Lower leg skin (tissue), 4 donors: Measurements from ENCODE around the gene DYNC1LI2. TPM values are rescaled to one million over a fixed set of nuclear protein-coding genes. Genes with fewer than 3 reads are reported as not detected.
"Not testable (repeated sequence)": the region's sequence is repeated elsewhere in the genome, so short reads cannot be mapped to it uniquely, and the experiment has no call there.

Experiments
- DNase-seq, 2 donors: peaks; one replicate each; pipeline ENCODE4 v3.0.0-alpha.2; 2019; ENCODE audit warnings: low spot score in 2 of 2
- H3K4me3 ChIP-seq: fragments of 200-600 bp; sonication (generic); 2 replicates; pipeline ENCODE4 v1.5.1; 2017; ENCODE audit warnings: mild to moderate bottlenecking, low read depth; ENCODE audit not compliant: poor library complexity, severe bottlenecking
- POLR2A ChIP-seq, 2 donors: fragments of 450-650 bp; IDR thresholded peaks; one replicate each; pipeline ENCODE4 v1.6.1; 2016 to 2017; ENCODE audit warnings: antibody characterized with exemption in 2 of 2, mild to moderate bottlenecking in 1 of 2, moderate library complexity in 1 of 2
- WGBS, 2 donors: methylation state at CpG; one replicate each; pipeline ENCODE4 v1.1.5; 2018; 5-methylcytosine and 5-hydroxymethylcytosine counted together
- intact Hi-C: fragments of 100-400 bp; cut with DNase I; formaldehyde crosslinking; loops from one replicate; pipeline ENCODE4 v1.15.0; 2023; ENCODE audit warnings: low total_unique reads
- total RNA-seq, 4 donors: library from RNA; depleted of rRNA; stranded (reverse); fragments of >200 nt; gene quantifications; one replicate each; pipeline ENCODE4 v1.1.0, GENCODE V29; 2016
- TF ChIP-seq, protein P1 (sequence below), 3 donors: fragments of 450-650 bp; IDR thresholded peaks; one replicate each; pipeline ENCODE4 v1.5.1; 2016; ENCODE audit warnings: antibody characterized with exemption in 3 of 3, mild to moderate bottlenecking in 3 of 3, moderate library complexity in 2 of 3

Gene DYNC1LI2
- total RNA-seq, 4 donors from 2014 or later = 59.3 to 194 (median 111) TPM

DNA sequence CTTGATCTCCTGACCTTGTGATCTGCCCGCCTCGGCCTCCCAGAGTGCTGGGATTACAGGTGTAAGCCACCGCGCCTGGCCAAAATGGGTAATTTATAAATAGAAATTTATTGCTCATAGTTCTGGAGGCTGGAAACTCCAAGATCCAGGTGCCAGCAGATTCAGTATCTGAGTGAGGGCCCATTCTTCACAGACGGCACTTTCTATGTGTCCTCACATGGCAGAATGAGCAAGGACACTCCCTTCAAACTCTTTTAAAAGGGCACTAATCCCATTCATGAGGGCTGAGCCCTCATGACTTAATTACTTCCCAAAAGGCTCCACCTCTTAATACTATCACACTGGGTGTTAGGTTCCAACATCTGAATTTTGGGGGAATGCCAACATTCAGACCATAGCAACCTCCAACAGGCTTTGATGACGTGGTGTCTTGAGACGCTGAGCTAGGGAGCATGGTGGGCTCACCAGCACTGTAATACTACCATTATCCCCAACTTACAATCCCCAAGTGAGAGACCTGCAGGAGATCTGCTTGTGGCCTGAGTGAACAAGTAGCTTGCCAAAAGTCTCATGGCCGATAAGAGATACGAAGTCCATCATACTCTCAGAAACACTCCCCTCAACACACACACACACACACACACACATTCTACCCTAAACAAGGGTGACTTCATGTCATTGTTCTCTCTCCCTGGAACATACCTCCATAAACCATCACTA, 63.3 kb downstream of the DYNC1LI2 start:
- no peak overlapping the region for H3K4me3 ChIP-seq
- intact Hi-C loops = no loop called here
- TF ChIP-seq, protein P1, sequence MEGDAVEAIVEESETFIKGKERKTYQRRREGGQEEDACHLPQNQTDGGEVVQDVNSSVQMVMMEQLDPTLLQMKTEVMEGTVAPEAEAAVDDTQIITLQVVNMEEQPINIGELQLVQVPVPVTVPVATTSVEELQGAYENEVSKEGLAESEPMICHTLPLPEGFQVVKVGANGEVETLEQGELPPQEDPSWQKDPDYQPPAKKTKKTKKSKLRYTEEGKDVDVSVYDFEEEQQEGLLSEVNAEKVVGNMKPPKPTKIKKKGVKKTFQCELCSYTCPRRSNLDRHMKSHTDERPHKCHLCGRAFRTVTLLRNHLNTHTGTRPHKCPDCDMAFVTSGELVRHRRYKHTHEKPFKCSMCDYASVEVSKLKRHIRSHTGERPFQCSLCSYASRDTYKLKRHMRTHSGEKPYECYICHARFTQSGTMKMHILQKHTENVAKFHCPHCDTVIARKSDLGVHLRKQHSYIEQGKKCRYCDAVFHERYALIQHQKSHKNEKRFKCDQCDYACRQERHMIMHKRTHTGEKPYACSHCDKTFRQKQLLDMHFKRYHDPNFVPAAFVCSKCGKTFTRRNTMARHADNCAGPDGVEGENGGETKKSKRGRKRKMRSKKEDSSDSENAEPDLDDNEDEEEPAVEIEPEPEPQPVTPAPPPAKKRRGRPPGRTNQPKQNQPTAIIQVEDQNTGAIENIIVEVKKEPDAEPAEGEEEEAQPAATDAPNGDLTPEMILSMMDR (IDR thresholded peaks at IDR 0.05) = no peak
- no peak for TF ChIP-seq POLR2A (IDR thresholded peaks at IDR 0.05)
- WGBS, 2 donors = 95 to 98% methylated on average over 9 of the region's 9 CpGs
- peak in 1 of 2 donors; percentile 37 for DNase-seq

DNA sequence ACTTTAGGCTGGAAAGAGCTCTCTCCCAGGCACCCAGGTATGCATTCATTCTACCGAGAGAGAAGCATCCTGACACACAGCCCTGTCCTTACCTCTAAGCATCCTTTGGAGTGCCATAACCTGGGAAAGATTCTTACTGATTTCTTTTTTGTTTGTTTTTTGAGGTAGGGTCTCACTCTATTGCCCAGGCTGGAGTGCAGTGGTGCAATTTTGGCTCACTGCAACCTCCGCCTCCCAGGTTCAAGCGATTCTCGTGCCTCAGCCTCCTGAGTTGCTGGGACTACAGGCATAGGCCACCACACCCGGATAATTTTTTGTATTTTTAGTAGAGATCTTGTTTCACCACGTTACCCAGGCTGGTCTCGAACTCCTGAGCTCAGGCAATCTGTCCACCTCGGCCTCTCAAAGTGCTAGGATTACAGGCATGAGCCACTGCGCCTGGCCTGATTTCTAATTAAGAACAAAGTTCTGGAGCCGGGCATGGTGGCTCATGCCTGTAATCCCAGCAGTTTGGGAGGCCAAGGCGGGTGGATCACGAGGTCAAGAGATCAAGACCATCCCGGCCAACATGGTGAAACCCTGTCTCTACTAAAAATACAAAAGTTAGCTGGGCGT, 65.8 kb downstream of the DYNC1LI2 start:
- DNase-seq = peak in 1 of 2 donors; percentile 61
- H3K4me3 ChIP-seq, intact Hi-C loops: not testable (repeated sequence)
- 95 to 97% methylated on average over 14 of the region's 14 CpGs for WGBS, 2 donors

DNA sequence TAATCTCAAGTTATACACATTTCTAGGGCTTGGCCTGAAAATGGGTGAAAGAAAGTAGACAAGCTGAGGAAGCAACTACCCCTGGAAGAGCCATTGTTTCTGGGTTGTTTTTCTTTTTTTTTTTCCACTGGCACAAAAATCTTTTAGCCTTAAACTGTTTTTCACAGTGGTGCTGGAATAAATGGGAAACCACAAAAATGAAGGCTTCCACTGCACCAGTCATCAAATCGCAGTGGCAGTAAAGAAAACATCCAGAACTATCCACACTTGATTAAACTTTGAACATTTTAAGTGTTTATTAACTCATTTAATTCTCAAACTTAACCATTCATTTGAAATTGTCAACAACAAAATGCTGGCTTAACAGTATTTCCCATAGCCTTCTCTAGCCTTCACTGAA, 69.1 kb downstream of the DYNC1LI2 start:
- no peak for TF ChIP-seq POLR2A (IDR thresholded peaks at IDR 0.05)
- TF ChIP-seq, protein P1 (IDR thresholded peaks at IDR 0.05) = no peak
- intact Hi-C loops = no loop called here
- no peak overlapping the region for H3K4me3 ChIP-seq
- 69 to 72% methylated on average over 1 of the region's 1 CpG for WGBS, 2 donors
- no peak for DNase-seq

DNA sequence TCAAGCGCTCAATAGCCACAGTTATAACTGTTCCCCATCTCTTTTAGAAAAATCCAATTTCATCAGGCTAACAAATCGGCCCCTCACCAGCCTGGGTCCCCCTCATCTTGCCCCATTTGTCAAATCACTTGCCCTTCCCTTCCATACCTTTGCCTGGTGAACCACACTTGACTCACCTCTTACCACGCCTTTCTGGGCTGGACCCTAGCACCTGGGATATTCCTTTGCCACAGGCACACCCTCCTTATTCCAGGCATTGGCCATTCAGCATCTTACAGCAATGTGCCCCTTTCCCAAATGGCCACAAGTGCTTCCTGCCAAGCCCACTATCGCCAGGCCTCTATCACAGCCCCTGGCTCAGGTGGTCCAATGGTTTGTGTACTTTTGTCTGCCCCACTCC, 69.7 kb downstream of the DYNC1LI2 start:
- WGBS, 2 donors = 78 to 88% methylated on average over 4 of the region's 4 CpGs
- peak in 1 of 2 donors; percentile 34 for DNase-seq
- no peak for TF ChIP-seq POLR2A (IDR thresholded peaks at IDR 0.05)
- TF ChIP-seq, protein P1 (IDR thresholded peaks at IDR 0.05) = no peak
- H3K4me3 ChIP-seq = no peak overlapping the region
- intact Hi-C loops = no loop called here

DNA sequence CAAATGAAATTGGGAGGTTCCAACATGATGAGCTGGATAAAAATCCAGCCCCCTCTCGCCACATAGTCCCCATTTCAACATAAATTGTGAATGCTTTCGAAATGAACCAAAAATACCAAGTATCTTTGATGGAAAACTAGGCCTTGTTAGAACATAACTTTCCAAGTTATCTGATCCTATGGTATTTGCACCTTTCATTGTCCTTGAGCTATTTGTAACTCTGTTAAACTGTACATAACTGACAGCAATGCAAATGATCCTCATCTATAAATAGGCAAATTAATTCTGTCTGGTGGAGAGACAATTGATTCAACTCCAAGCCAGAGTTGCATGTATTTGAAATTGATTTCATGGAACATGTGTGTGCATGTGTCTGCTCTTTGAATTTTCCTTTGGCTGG, 73.1 kb downstream of the DYNC1LI2 start:
- WGBS, 2 donors = 56 to 72% methylated on average over 2 of the region's 2 CpGs
- no peak overlapping the region for H3K4me3 ChIP-seq
- DNase-seq = no peak
- TF ChIP-seq POLR2A (IDR thresholded peaks at IDR 0.05) = no peak
- TF ChIP-seq, protein P1 (IDR thresholded peaks at IDR 0.05) = no peak
- intact Hi-C loops = no loop called here

DNA sequence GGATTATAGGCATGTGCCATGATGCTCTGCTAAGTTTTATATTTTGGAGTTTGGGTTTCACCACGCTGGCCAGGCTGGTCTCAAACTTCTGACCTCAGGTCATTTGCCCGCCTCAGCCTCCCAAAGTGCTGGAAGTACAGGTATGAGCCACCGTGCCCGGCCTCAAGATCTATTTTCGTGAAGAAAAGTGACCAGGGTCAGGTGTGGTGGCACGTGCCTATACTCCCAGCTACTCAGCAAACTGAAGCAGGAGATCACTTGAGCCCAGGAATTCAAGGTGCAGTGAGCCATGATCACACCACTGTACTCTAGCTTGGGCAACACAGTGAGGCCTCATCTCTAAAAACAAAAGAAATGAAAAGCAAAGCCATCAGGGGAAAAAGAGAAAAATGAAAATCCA, 73.6 kb downstream of the DYNC1LI2 start:
- WGBS, 2 donors = 96 to 100% methylated on average over 6 of the region's 6 CpGs
- no peak overlapping the region for H3K4me3 ChIP-seq
- intact Hi-C loops = no loop called here
- TF ChIP-seq, protein P1 (IDR thresholded peaks at IDR 0.05) = no peak
- no peak for TF ChIP-seq POLR2A (IDR thresholded peaks at IDR 0.05)
- DNase-seq = peak in 1 of 2 donors; percentile 37
